ACC112 (cell line): Measurements from ENCODE around the gene ALDH1L1.

ENCODE experiments used
- H2AFZ ChIP-seq: fragments of 200-600 bp; sonication (generic); one replicate; pipeline ENCODE4 v1.6.0; 2017; ENCODE audit warnings: antibody characterized with exemption, low read length; ENCODE audit not compliant: unreplicated experiment
- H3K27ac ChIP-seq: fragments of 200-600 bp; sonication (generic); 2 replicates; pipeline ENCODE4 v1.5.1; 2014; ENCODE audit warnings: low read depth, mild to moderate bottlenecking, antibody characterized with exemption, low read length, moderate library complexity
- H3K27me3 ChIP-seq: fragments of 200-600 bp; sonication (generic); 2 replicates; pipeline ENCODE4 v1.6.1; 2014; ENCODE audit warnings: mild to moderate bottlenecking, antibody characterized with exemption, low read length, moderate library complexity, mixed read lengths; ENCODE audit not compliant: insufficient read depth
- H3K36me3 ChIP-seq: fragments of 200-600 bp; sonication (generic); 2 replicates; pipeline ENCODE4 v1.6.1; 2016; ENCODE audit warnings: mild to moderate bottlenecking, antibody characterized with exemption, low read length, moderate library complexity, mixed read lengths; ENCODE audit not compliant: insufficient read depth
- H3K4me1 ChIP-seq: fragments of 200-600 bp; sonication (generic); one replicate; pipeline ENCODE4 v1.6.1; 2016; ENCODE audit warnings: low read length, mixed read lengths; ENCODE audit not compliant: insufficient read depth, unreplicated experiment, control insufficient read depth
- H3K4me3 ChIP-seq: fragments of 200-600 bp; sonication (generic); 2 replicates; pipeline ENCODE4 v1.5.1; 2014; ENCODE audit warnings: mild to moderate bottlenecking, low read depth, low read length
- H3K79me2 ChIP-seq: fragments of 200-600 bp; sonication (generic); one replicate; pipeline ENCODE4 v1.6.0; 2016; ENCODE audit warnings: low read length; ENCODE audit not compliant: control insufficient read depth, unreplicated experiment, insufficient read depth

Gene ALDH1L1

GRCh38 chr3:126109880-126110235, 70.5 kb downstream of the ALDH1L1 start:
- Histone ChIP-seq H3K36me3 (no peaks in the 10 kb centered on the region), H3K4me3 (no peak overlapping the region), H3K27ac (no peak overlapping the region), H3K4me1 (no peaks in the 10 kb centered on the region), H2AFZ (no peak overlapping the region), H3K27me3 (no peaks in the 10 kb centered on the region), H3K79me2 (no peaks in the 10 kb centered on the region)

GRCh38 chr3:126109146-126109879, 71.1 kb downstream of the ALDH1L1 start:
- Histone ChIP-seq H3K4me1 (no peaks in the 10 kb centered on the region), H3K4me3 (no peak overlapping the region), H3K27me3 (no peaks in the 10 kb centered on the region), H2AFZ (no peak overlapping the region), H3K36me3 (no peaks in the 10 kb centered on the region), H3K79me2 (no peaks in the 10 kb centered on the region), H3K27ac (no peak overlapping the region)

DNA sequence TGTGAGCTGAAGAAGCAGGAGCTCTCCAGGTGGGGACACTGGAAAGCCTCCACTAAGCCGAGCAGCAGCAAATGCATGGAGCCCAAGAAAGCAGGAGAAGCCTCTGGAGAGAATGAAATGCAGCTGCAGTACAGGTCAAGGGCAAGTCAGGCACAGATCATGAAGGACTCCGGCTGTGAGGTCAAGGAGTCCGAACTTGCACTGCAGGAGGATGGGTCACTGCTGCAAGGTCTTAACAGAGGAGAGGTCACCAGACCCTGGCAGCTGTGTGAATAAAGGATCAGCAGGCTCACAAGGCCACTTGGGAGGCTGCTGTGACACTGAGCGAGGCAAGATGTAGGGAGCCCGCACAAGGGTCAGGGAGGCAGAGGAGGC, 71.7 kb downstream of the ALDH1L1 start:
- no peaks in the 10 kb centered on the region for H3K36me3 ChIP-seq
- no peaks in the 10 kb centered on the region for H3K27me3 ChIP-seq
- no peak overlapping the region for H3K27ac ChIP-seq
- H3K4me3 ChIP-seq, result no peak overlapping the region
- H3K4me1 ChIP-seq, result no peaks in the 10 kb centered on the region
- no peak overlapping the region for H2AFZ ChIP-seq
- H3K79me2 ChIP-seq, result no peaks in the 10 kb centered on the region

DNA sequence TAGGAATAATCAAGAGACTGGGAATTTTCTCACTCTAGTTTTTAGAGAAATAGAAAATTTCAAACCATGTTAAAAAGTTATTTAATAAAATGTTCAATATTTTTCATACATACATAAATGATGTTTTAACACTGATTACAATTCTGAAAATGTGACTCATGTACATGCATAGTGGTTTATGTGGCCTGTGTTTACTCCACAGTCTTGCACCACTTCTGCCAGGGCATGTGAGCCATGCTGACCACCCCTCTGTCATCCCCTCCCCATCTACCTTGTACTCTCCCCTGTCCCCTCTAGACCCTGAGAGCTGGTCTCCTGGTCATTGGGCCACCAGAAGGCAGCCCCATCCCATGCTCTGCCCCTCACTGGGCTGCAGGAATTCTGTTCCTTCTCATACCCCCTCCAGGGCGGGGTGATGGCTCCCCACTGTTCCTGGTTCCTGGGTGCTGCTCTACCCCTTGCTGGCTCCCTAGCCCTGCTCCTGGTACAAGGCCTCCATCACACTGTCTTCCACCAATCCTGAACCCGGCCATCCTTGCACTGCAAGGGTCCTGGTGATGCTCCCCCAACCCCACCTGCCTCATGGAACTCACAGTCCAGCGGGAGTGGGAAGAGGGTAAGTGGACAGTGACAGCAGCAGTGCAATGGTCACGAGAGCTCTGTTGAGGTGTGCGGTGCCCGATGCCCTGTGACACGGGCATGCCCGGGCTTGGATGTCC, 72.3 kb downstream of the ALDH1L1 start:
- Histone ChIP-seq H3K36me3 (no peaks in the 10 kb centered on the region), H3K27me3 (no peaks in the 10 kb centered on the region), H3K4me3 (no peak overlapping the region), H3K27ac (no peak overlapping the region), H3K79me2 (no peaks in the 10 kb centered on the region), H2AFZ (no peak overlapping the region), H3K4me1 (no peaks in the 10 kb centered on the region)

GRCh38 chr3:126107203-126107939, 73.0 kb downstream of the ALDH1L1 start:
- no peaks in the 10 kb centered on the region for H3K36me3 ChIP-seq
- no peak overlapping the region for H2AFZ ChIP-seq
- H3K79me2 ChIP-seq, result no peaks in the 10 kb centered on the region
- H3K27me3 ChIP-seq, result no peaks in the 10 kb centered on the region
- no peak overlapping the region for H3K4me3 ChIP-seq
- H3K4me1 ChIP-seq, result peaks cover 4% of the 10 kb centered on the region
- no peak overlapping the region for H3K27ac ChIP-seq

DNA sequence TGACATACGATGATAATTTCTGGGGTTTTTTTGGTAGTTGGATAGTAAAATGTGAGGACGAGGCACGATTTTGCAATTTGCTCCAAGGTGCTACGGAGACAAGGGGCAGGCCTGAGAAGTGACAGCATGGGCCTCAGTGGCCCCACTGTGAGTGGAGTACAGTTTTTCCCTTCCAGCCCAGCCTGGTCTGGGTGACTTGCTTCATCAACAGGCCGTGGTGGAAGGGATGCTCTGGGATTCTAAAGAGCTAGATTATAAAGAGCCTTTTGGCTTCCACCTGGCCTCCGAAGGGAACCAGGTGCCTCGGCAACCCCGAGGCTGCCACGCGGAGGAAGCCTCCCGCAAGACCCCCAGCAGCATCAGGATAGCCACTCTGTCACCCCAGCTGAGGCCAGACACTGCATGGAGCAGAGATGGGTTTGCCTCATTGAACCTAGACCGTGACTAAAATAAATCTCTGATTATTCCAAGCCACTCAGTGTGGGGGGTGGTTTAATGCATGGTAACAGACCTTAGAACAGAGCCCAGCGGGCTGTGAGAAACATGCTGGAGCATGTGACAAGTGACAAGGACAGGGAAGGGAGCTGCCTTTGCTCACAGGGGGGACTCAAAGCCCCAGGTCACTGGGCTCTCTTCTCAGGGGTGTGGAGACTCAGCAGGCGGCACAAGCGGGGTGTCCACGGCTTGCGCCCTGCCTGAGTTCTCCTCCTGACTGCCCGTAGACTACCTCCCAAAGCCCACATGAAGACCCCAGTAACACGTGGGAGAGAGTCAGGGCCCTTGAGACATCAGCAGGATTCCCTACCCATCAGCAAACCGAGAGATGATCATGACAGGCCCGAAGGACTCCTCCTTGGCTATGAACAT, 73.8 kb downstream of the ALDH1L1 start:
- Histone ChIP-seq H3K4me1 (peaks cover 4% of the 10 kb centered on the region), H3K36me3 (no peaks in the 10 kb centered on the region), H3K79me2 (no peaks in the 10 kb centered on the region), H2AFZ (no peak overlapping the region), H3K27ac (no peak overlapping the region), H3K27me3 (no peaks in the 10 kb centered on the region), H3K4me3 (no peak overlapping the region)

GRCh38 chr3:126105691-126106187, 74.6 kb downstream of the ALDH1L1 start:
- no peaks in the 10 kb centered on the region for H3K27me3 ChIP-seq
- peaks cover 4% of the 10 kb centered on the region for H3K4me1 ChIP-seq
- no peak overlapping the region for H3K4me3 ChIP-seq
- H2AFZ ChIP-seq, result no peak overlapping the region
- H3K36me3 ChIP-seq, result no peaks in the 10 kb centered on the region
- no peak overlapping the region for H3K27ac ChIP-seq
- H3K79me2 ChIP-seq, result no peaks in the 10 kb centered on the region

DNA sequence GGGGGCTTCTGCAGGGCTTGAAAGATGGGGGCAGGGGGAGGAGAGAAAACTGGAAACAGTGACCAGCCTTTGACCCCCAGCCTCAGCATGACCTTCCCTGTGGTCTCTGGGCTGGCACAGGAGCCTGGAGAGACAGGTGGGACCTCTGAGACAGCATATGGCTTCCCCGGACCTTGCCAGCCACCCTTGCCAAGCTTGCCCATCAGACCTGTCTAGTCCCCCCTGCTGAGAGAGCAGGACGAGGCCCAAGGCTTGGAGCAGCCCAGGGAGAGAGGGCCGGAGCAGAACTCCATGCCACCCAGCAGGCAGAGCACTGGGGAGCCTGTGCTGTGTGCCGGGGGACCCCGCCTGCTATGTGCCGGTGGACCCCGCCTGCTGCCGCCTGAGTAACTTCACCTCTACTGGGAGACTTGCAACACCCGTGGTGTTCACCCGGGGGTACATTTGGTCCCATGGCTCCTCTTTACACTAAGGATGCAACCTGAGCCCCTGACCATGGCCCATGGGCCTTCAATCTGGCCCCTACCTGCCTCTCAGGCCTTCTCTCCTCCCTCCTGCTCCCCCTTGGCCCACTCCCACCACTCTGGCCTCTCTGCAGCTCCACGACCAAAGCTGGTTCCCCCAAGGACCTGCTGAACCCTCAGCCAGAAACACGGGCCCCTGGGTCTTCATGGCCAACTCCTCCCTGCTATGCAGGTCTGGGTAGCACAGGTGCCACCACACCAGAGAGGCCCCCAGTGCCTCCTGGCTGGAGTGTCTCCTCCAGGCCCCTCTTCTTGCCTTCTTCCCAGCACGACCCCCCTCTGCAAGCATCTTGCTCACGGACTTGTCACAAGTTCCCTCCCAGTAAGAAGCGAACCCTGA, 75.4 kb downstream of the ALDH1L1 start:
- Histone ChIP-seq H3K4me3 (no peak overlapping the region), H3K27ac (no peak overlapping the region), H2AFZ (no peak overlapping the region), H3K36me3 (no peaks in the 10 kb centered on the region), H3K79me2 (no peaks in the 10 kb centered on the region), H3K27me3 (no peaks in the 10 kb centered on the region), H3K4me1 (peaks cover 4% of the 10 kb centered on the region)

DNA sequence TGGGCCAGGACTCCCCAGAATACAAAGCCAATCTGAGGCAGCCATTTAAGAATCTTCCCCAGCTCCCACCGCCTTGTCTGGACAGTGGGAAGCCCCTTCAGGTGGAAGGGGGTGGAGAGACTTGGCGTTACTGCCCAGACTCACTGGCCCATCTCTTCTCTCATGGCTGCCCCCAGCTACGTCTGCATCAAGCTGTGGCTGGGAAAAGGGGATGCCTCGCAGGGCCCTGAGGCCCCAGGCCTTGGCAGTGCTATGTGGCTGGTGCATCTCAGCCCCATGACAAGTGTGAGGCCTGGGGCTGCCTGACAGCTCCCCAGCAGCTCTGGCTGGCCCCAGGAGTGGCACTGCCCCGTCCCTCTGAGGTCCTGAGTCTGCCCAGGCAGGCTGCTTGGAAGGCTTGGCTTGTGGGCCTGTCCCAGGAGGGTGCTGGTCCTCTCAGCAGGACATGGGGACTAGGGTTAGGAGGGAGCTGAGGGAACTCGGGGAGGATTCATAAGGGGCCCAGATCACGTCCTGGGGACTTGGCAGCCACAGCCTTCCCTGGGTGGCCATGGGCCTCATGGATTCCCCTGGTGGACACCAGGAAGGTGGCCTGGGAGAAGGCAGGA, 76.3 kb downstream of the ALDH1L1 start:
- Histone ChIP-seq H3K27me3 (no peaks in the 10 kb centered on the region), H2AFZ (no peak overlapping the region), H3K4me3 (no peak overlapping the region)

More for the DNA sequence above, 76.3 kb downstream of the ALDH1L1 start:
- Histone ChIP-seq H3K4me1 (peaks cover 4% of the 10 kb centered on the region), H3K36me3 (no peaks in the 10 kb centered on the region), H3K27ac (no peak overlapping the region), H3K79me2 (no peaks in the 10 kb centered on the region)
